Measurements from ENCODE around the gene PKN1.
A peak's percentile ranks its signal among the peaks of the same experiment; 100 is the strongest.
"Not testable (repeated sequence)": the region's sequence is repeated elsewhere in the genome, so short reads cannot be mapped to it uniquely, and the experiment has no call there.

The PKN1 gene

DNA sequence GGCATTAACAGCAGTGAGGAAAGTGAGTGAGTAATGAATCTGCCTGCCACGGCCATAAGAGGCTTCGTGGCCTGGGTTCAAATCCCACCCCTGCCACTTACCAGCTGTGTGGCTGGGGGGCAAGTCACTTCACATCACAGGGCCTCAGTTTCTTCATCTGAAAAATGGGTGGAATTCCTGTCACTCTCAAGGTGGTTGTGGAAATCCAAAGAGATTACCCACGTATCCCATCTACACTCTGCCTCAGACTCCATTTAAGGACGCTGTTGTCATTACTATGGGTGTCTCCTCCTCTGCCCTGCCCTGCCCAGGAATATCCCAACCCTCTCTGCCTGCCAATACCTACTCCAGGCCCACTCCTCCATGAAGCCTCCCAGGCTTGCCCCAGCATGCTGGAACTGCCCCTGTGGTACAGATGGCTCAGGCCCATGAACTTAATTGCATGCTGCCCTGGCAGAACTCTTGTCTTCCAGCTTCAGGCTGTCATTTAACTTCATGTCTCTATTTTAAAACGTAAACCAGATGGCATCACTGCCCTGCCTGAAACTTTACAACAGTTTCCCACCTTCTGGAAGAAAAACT, 59.7 kb downstream of the PKN1 start:
- no peak for DNase-seq

- no peak for DNase-seq
Observed at GRCh38 chr19:14494411-14494810, 61.3 kb downstream of the PKN1 start.

DNA sequence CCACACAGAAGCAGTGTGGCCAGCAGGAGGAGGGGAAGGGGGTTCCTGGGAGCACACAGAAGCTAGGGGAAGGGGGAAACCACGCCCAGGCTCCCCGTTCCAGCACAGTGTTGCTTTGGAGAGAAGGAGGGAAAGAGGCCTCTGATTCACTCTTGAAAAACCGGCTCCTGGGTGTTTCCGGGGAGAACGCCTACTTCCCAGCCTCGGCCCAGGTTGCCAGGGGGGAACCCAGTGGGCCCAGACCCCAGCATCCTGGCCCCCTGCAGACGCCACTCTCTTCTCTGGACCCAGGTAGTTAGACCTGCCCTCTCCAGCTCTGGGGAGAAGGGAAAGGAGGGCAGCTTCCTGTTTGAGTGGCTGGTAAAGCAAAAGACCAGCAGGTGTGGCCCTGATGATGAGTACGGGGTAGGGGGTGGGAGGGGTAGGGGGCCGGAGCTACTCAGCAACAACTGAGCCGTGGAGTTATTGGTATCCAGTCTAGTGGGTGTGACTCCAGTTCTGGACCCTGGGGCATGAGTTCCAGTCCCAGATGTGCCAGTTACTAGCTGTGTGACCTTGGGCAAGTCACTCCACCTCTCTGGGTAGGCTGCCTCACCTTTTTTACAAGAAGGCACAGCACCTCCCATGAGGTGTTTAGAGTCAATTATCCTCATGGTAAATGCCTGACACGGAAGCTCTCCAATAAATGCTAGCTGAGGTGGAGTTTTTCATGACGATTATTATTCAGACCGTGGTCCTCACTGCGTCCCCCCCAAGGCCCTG, 62.0 kb downstream of the PKN1 start:
- DNase-seq = no peak

DNA sequence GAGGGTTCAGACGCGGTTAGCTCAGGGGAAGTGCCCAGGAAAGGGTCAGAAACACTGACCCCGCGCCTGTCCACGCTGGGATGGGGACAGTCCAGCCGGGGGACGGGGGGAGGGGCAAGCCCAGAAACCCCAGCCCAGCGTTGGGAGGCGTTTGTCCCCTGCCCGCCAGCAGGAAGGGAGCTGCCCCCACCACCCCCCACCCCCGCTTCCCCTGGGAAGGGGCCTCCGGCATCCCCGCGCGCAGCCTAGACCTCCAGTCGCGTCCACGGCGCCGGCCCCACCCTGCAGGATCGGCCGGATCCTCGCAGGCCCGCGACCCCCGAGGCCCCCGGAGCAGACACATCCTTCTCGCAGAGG, 62.5 kb downstream of the PKN1 start:
- no peak for DNase-seq

- peak; percentile 80 to 81 for DNase-seq
Observed at GRCh38 chr19:14496029-14496833, 63.1 kb downstream of the PKN1 start, which contains the start of gene GIPC1. Gene GIPC1, minus strand, starts transcription at chr19:14496127. Its CDS starts 13,151 bp downstream, at chr19:14482976.

DNA sequence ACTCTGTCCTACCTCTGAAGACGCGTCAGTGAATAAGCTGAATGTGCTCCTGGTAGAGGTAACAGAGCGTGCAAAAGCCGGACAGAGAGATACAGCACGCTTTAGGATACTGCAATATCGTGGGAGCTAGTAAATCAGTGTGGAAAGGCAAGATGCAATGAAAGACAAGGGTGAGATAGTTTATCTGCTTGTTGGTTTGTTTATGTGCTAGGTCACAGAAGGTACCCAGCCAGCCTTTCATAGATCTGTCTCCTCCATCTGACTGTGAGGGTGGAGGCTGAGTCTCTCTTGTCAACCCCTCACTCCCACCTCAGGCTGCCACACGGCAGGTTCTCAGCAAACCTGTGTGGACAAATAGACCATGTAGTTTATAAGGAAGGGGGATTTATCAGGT, 63.7 kb downstream of the PKN1 start:
- no peak for DNase-seq

- no peak for DNase-seq
Observed at GRCh38 chr19:14497228-14497921, 64.3 kb downstream of the PKN1 start.

DNA sequence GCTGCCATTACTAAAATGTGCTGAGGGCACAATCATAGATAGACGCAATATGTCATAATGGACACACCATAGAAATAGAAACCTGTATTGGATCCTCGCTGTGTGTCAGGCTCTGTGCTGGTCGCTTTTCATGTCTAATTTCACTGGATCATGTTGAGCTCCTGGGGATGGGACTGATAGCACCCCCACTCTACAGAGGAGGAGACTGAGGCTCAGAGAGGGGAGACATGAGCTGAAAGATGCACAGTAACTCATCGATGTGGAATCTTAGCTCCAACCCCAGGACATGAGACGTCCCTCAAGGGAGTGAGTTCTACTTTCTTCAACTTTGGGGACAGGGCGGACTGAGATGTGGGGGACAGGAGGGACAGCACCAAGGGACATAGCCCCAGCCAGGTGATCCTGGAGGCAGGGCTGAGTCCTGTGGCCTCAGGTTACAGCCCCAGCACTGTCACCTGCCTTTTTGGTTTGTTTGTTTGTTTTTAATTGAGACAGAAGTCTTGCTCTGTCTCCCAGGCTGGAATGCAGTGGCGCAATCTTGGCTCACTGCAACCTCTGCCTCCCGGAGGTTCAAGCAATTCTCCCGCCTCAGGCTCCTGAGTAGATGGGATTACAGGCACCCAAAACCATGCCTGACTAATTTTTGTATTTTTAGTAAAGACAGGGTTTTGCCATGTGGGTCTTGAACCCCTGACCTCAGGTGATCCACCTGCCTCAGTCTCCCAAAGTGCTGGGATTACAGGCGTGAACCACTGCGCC, 69.4 kb downstream of the PKN1 start:
- no peak for DNase-seq

DNA sequence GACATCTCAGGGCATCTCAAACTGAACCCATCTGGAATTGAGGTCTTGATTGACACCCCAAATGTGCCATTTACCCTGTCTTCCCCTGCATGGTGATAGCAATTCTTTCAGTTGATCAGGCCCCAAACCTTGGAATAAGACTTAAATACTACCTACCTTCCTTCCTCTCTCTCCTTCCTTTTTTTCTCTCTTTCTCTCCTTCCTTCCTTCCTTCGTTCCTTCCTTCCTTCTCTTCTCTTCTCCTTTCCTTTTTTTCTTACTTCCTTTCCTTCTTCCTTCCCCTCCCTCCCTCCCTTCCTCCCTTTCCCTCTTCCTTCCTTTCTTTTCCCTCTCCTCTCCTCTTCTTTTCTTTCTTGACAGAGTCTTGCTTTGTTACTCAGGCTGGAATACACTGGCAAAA, 70.2 kb downstream of the PKN1 start:
- no peak for DNase-seq

DNA sequence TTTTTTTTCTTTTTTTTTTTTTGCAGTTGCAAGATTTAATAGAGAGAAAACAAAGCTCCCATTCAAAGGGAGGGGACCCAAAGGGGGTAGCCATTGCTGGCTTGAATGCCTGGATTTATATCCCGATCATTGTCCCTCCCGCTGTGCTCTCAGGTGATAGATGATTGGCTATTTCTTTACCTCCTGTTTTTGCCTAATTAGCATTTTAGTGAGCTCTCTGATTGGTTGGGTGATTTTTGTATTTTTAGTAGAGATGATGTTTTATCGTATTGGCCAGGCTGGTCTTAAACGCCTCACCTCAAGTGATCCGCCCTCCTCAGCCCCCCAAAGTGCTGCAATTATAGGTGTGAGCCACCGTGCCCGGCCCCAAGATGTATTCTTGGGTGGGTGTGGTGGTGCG, 71.5 kb downstream of the PKN1 start:
- not testable (repeated sequence) for DNase-seq

DNA sequence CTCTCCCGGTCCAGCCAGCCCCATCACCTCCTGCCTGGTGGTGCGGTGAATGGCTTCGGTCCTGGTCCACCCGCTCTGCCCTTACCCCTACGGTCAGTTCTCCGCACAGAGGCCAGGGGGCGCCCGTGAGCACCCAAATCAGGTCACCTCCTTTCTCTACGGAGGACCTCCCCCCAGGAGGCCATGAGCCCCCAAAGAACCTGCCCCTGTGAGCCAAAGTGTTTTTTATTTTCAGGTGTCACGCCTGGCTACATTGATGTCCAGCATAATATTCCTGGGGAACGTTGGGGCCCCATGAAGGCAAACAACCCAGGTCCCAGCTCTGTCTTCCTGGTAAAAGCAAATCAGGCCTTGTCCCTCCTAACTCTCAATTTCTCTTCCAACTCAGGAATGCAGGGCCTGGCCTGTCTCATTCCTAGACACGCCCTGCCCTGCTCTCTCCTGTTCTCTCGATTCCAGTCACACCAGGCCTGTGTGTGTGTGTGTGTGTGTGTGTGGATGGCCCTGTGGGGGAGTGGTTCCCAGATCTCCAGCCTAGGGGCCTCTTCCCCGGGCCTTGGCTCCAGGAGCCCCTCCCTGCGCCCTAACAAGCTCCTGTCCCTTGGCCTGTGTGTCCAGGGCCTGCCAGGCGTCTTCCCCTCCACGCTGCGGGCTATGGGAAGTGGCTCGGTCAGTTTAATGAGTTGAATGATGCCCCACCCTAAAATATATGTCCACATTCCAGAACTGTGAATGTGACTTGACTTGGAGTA, 72.6 kb downstream of the PKN1 start:
- peak; percentile 67 to 80 for DNase-seq

DNA sequence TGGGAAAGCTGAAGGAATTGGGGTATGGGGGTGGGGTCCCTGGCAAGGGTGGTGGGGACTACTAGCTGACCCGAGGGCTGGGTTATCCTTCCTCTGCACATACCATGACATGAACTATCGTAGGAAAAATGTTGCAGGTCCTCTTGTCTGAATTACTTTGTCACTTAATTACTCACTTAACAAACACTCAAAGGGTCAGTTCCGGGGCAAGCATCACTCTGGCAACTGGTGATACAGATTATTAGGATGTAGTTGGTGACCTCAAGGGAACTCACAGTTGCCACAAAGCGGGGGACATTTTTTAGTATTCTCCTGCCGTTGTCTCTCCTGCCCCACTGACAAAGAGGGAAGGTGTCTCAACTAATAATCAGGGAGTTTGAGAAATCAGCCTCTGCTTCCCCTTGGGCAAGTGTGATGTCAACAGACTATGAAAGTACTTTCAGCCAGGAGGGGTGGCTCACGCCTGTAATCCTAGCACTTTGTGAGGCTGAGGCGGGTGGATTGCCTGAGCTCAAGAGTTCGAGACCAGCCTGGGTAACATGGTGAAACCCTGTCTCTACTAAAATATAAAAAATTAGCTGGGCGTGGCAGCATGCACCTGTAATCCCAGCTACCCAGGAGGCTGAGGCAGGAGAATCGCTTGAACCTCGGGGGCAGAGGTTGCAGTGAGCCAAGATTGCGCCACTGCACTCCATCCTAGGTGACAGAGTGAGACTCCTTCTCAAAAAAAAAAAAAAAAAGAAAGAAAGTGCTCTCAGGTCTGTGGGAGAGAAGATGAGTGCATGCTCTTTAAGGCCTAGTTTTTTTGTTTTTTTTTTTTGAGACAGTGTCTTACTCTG, 74.8 kb downstream of the PKN1 start:
- no peak for DNase-seq

DNA sequence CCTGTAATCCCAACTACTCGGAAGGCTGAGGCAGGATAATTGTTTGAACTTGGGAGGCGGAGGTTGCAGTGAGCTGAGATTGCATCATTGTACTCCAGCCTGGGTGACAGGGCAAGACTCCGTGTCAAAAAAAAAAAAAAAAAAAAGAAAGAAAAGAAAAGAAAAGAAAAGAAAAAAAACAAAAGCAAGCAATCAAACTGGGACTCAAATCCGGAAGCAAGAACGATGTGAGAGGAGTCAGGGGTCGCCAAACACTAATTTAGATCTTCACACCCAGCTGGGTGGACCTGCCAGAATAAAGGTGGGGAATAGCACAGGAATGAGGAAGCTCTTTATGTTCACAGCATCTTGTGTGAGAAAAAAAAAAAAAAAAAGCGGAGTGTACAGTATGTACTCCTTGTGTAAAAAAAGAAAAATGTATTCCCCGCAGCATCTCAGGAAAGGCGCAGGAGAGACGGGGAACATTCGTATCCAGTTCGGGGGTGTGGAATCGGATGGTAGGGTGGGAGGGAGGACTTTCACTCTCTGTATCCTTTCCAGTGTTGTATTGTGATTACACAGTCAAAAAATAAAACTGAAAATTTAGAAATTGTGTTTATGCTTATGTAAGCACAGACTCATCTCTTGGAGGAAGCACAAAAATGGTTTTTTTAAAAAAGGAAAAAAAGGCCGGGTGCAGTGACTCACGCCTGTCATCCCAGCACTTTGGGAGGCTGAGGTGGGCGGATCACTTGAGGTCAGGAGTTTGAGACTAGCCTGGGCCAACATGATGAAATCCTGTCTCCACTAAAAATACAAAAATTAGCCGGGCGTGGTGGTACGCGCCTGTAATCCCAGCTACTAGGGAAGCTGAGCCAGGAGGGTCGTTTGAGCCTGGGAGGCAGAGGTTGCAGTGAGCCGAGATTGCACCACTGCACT, 77.5 kb downstream of the PKN1 start:
- DNase-seq = no peak

DNA sequence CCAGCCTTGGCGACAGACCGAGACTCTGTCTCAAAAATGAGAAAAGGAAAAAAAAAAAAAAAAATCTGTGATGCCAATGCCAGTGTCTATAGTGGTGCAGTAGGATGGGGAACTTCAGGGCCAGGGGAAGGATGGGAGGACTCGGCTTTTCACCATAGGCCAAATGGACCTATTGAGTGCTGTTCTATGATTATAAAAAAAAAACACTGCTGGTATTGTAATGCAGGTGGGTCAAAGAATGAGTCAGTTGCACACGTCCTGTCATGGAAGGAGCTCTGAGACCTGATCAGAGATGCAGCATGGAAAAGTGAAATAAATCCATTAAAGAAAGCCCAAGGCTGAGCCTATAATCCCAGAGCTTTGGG, 78.1 kb downstream of the PKN1 start:
- no peak for DNase-seq

- DNase-seq = no peak
Observed at GRCh38 chr19:14512406-14512961, 79.4 kb downstream of the PKN1 start.

DNA sequence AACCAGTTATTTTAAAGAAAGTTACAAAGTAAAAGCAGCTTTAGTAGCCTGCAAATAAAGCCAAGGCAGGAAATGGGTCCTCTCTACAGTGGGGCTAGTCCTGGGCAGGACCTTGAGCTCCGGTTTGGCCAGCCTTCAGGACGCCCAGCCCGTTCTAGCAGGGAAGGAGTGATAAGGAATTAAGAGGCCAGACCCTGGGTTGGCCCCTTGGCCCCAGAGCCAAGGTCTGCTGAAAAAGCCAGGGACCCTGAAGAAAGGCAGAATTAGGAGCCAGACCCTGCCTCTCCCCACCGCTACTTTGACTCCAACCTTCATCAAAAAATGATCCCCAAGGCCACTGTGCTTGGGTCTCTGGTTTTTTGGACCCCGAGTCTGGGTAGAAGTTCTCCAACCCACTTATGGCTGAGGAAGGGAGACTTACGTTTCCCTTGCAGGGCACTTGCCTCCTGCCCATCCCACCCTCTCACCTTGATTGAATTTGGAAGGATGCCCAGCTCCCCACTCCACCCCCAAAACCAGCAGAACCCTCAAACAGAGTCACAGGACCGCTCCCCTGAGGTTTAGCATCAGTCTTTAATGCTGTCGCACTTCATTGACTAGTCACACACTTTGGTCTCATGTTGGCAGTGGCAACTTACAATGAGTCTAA, 81.2 kb downstream of the PKN1 start:
- no peak for DNase-seq

DNA sequence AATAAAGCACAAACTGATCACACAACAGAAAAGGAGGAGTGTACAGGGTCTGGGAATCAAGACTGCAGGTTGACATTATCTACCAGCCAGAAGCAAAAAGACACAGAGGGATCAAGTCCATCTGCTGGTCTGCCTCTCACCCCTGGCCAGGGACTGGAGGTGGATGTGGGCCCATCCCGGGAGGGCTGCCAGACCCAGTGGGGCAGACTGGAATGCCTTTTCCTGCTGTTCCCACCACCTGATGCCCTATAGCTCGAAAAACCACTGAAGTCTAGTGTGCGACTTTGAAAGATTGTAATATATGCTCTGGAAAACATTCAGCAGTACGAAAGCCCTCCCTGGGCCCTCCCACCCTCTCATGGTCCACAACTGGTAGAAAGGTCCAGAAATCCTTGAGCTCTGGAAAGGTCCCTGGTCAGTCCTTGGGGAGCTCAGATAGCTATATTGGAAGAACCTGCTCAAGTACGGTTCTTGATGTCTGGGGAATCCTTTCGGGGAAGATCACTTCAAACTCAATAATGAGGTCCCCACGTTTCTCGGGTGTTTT, 82.5 kb downstream of the PKN1 start:
- no peak for DNase-seq

- no peak for DNase-seq
Observed at GRCh38 chr19:14516048-14516534, 83.0 kb downstream of the PKN1 start.
